Measurements from ENCODE around the gene TMEM88. TPM values are rescaled to one million over a fixed set of nuclear protein-coding genes. Genes with fewer than 3 reads are reported as not detected.
"Not testable (repeated sequence)": the region's sequence is repeated elsewhere in the genome, so short reads cannot be mapped to it uniquely, and the experiment has no call there.

TMEM88 gene
- total RNA-seq, 1 donor from 2014 or later, result 1.7 TPM

- ATAC-seq, result peak; percentile 84
Observed at GRCh38 chr17:7856811-7857712, 2.2 kb downstream of the TMEM88 start, which contains the start of gene NAA38. Gene NAA38, minus strand, starts transcription at chr17:7857559. Its CDS starts 96 bp downstream, at chr17:7857463.

GRCh38 chr17:7857713-7858521 is 3.1 kb downstream of the TMEM88 start, which contains the start of gene CYB5D1:
Gene CYB5D1, plus strand, starts transcription at chr17:7858003. Its CDS starts 132 bp downstream, at chr17:7858135.
- peak; percentile 60 for ATAC-seq

- ATAC-seq, result peak; percentile 5
Observed at GRCh38 chr17:7858522-7858810, 3.6 kb downstream of the TMEM88 start.

GRCh38 chr17:7859028-7859427 is 4.2 kb downstream of the TMEM88 start:
- no peak for ATAC-seq

GRCh38 chr17:7862692-7863437 is 8.0 kb downstream of the TMEM88 start:
- no peak for ATAC-seq

- ATAC-seq, result not testable (repeated sequence)
Observed at GRCh38 chr17:7864384-7864783, 9.5 kb downstream of the TMEM88 start.

GRCh38 chr17:7864995-7865650 is 10.3 kb downstream of the TMEM88 start:
- peak; percentile 69 for ATAC-seq

- ATAC-seq, result peak; percentile 76
Observed at GRCh38 chr17:7867881-7868329, 13.0 kb downstream of the TMEM88 start.

GRCh38 chr17:7873051-7873450 is 18.2 kb downstream of the TMEM88 start:
- no peak for ATAC-seq

- ATAC-seq, result no peak
Observed at GRCh38 chr17:7875804-7876370, 21.0 kb downstream of the TMEM88 start.

- ATAC-seq, result no peak
Observed at GRCh38 chr17:7878234-7878633, 23.4 kb downstream of the TMEM88 start.

- no peak for ATAC-seq
Observed at GRCh38 chr17:7880076-7880868, 25.4 kb downstream of the TMEM88 start.

GRCh38 chr17:7881276-7882054 is 26.6 kb downstream of the TMEM88 start:
- ATAC-seq, result no peak

GRCh38 chr17:7882068-7882467 is 27.2 kb downstream of the TMEM88 start:
- no peak for ATAC-seq

- no peak for ATAC-seq
Observed at GRCh38 chr17:7882629-7883028, 27.8 kb downstream of the TMEM88 start.

GRCh38 chr17:7883781-7884386 is 29.0 kb downstream of the TMEM88 start:
- no peak for ATAC-seq

GRCh38 chr17:7884581-7885366 is 29.9 kb downstream of the TMEM88 start:
- no peak for ATAC-seq

GRCh38 chr17:7885367-7886226 is 30.7 kb downstream of the TMEM88 start:
- ATAC-seq, result no peak

Measured in esophagus mucosa (tissue), 1 donor.